HL-60/S4 treated with retinoic acid at 250 ng/mL for 4 days and 3 days (cell line): ENCODE measurements around the gene CCNE1.
"Not testable (repeated sequence)": the region's sequence is repeated elsewhere in the genome, so short reads cannot be mapped to it uniquely, and the experiment has no call there.

Experiments
- in situ Hi-C: fragments of 300-500 bp; cut with MboI; formaldehyde crosslinking; loops from 2 replicates; pipeline ENCODE4 v1.7.0; 2022; ENCODE audit warnings: low sequenced_read_pairs

Gene CCNE1

DNA sequence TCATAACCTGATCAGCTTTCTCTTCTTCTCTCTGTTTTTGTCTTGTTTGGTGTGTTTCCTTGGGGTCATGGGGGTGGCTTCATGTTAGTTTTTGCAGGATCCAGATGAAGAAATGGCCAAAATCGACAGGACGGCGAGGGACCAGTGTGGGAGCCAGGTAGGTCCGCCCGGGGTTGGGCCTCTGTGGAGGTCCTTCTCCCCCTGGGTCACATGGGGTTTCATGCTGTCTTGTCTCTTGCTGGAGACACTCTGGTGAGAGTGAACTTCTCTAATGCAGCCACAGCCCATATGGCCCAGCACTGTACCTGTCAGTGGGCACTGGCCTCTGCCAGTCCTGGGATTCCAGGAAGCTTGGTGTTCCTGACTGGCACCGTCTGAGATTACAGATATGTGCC is 1.1 kb downstream of the CCNE1 start:
- in situ Hi-C loops = no loop called here

DNA sequence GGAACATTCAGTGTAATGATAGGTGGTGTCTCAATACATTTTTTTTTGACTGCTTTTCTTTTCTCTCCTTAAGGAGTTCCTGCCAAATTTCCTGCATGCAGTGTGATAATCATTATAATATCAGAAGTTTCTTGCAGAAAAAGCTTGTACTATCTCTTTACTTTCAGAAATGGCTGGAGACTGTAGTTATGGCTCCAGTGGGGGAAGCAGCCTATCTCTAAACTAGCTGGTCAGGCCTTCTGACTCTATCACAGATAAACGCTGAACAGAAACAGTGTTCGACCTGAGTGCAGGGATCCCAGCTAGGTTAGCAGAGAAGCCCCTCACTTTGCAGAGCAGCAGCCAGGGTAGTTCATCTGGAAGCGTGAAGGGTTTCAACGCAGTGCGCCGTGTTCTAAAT is 1.9 kb downstream of the CCNE1 start:
- in situ Hi-C loops = no loop called here

DNA sequence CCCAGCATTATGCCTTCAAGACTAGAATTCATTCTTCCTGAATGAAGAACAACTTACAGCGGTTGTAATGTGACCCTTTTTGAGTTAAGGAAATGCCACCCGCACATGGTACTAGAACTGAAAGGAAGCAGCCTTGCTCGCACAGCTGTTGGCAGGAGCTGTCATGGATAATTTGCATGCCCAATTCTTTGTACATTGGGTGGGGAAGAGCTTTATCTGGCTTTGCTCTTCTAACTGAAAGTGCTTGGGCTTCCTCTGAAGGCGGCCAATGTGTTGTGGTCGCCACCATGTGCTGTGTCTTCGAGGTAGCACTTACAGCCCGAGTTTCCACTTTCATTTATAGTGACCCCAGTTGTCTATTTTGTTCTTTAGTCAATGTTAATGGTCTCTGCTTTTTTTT is 3.4 kb downstream of the CCNE1 start:
- in situ Hi-C loops = no loop called here

DNA sequence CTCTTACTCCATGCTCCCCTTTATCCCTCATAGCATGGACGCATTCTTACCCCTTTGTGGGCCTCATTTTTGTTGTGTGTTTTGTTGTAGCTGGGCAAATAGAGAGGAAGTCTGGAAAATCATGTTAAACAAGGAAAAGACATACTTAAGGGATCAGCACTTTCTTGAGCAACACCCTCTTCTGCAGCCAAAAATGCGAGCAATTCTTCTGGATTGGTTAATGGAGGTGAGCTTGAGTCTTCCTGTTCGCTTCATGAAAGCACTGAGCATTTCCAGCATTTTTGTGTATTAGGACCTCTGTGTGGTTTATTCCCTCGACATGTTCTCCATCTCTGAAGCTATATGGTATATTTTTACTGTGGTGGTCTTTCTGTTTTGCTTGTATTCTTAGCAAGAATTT is 5.5 kb downstream of the CCNE1 start:
- in situ Hi-C loops = no loop called here

DNA sequence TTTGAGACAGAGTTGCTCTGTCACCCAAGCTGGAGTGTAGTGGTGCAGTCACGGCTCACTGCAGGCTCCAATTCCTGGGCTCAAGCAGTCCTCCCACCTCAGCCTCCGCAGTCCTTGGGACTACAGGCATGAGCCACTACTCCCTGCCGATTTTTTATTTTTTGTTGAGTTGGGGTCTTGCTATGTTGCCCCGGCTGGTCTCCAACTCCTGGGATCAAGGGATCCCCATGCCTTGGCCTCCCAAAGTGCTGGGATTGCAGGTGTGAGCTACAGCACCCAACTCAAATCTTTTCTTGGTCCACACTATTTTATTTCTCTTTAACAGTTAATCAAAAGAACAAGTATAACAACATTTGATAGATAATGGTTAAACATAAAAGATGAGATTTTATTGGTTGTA is 7.5 kb downstream of the CCNE1 start:
- in situ Hi-C loops = no loop called here

DNA sequence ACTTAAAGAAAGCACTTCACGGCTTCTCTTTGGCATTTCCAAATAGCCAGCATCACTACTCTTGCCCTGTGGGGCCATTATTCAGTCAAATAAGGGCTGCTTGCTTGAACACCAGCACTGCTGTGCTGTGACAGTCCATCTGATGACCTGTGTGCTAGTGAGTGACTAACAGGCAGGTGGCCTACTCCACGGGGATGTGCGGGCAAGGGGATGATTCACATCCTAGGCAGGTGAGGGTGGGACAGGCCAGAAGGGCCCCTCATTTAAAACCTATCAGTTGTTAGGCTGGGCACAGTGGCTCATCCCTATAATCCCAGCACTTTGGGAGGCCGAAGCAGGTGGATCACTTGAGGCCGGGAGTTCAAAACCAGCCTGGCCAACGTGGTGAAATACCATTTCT is 8.2 kb downstream of the CCNE1 start:
- in situ Hi-C loops = no loop called here

DNA sequence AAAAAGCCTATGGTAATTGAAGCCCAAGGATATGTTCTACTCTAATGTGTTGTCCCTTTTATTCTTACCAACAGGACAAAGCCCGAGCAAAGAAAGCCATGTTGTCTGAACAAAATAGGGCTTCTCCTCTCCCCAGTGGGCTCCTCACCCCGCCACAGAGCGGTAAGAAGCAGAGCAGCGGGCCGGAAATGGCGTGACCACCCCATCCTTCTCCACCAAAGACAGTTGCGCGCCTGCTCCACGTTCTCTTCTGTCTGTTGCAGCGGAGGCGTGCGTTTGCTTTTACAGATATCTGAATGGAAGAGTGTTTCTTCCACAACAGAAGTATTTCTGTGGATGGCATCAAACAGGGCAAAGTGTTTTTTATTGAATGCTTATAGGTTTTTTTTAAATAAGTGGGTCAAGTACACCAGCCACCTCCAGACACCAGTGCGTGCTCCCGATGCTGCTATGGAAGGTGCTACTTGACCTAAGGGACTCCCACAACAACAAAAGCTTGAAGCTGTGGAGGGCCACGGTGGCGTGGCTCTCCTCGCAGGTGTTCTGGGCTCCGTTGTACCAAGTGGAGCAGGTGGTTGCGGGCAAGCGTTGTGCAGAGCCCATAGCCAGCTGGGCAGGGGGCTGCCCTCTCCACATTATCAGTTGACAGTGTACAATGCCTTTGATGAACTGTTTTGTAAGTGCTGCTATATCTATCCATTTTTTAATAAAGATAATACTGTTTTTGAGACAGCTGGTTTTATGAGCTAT is 12.0 kb downstream of the CCNE1 start:
- in situ Hi-C loops = no loop called here

DNA sequence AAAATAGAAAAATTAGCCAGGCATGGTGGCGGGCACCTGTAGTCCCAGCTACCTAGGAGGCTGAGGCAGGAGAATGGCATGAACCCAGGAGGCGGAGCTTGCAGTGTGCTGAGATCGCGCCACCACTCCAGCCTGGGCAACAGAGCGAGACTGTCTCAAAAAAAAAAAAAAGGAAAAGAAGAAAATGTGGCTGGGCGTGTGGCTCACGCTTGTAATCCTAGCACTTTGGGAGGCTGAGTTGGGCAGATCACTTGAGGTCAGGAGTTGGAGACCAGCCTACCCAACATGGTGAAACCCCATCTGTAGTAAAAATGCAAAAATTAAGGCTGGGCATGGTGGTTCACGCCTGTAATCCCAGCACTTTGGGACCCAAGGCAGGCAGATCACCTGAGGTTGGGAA is 13.5 kb downstream of the CCNE1 start:
- in situ Hi-C loops = not testable (repeated sequence)

DNA sequence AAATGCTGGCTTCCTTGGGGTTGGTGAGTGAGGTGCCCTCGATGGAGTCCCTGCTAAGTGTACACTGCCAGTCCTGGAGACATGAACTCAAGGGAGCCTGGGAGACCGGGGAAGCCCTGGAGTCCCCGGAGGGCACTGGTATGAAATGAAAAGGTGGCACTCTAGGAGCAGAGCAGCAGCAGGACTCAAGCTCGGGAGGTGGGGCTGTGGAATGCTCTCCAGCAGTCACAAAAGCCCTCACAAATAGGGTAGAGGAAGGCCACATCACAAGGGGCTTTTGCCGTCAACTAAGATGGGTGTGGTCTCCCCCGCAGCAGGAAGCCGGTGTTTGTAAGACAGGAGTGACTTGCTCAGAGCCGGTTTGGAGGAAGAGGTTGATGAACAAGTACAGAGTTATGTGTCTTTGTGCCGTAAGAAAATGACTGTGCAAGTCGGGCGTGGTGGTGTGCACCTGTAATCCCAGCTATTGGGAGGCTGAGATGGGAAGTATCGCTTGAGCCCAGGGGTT is 19.3 kb downstream of the CCNE1 start:
- in situ Hi-C loops = no loop called here

DNA sequence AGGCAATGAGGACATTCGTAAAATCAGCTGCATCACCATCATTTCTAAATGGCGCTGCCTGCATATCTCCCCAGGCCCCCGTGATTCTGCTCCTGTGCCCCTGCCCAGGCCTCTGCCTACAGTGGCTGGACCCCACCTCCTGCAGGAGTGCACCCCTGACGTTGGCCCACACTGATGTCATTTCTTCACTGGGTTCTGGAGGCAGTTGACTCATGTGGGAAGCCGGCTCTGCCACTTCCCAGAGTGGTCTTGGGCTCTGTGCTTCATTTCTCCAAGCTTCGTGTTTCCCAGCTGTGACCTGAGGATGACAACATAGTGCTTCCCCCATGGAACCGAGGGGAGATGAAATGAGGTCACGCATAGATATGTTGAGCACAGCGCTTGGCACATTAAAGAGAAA is 19.9 kb downstream of the CCNE1 start:
- in situ Hi-C loops = no loop called here

DNA sequence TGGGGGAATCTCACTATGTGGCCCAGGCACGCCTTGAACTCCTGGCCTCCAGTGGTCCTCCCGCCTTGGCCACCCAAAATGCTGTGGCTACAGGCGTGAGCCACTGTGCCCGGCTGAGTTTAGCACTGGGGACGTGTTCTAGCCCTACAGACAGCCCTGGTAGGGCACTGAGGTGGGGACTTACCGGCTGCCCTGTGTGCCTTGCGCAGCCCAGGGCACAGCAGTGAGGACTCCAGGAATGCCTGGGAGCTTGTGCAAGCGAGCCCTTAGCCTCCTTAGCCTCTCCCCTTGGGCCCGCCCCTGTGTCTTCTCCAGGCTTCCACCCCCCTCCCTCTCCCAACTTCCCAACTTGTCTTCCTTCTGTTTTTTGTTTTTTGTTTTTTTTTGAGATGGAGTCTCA is 21.0 kb downstream of the CCNE1 start:
- in situ Hi-C loops = no loop called here

DNA sequence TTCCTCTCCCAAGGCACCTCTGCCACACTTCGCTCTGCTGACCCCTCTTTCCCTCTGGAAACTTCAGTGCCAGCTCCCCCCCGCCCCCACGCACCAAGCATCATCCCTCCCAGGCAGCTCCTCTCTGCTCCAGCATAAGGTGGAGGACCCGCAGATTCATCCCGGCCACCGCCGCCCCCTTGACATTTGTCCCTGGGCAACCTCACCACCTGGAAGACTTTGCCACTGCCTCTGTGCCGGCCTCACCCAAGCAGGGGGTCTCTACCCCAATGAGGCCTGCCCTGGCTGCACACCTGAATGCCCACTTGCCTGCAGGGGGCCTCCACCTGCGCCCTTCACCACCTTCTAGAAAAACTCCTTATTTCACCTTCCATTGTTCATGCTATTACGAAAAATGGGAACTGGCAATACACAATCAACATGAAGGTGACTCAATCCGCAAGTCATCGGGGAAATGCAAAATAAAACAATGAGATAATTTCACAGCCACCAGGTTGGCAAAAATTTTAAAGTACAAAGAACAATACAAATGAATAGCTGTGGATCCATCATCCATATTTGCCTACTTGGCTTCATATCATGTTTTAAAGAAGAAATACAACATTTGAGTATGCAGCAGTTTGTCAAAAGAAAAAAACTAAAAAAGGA is 21.9 kb downstream of the CCNE1 start:
- in situ Hi-C loops = no loop called here

DNA sequence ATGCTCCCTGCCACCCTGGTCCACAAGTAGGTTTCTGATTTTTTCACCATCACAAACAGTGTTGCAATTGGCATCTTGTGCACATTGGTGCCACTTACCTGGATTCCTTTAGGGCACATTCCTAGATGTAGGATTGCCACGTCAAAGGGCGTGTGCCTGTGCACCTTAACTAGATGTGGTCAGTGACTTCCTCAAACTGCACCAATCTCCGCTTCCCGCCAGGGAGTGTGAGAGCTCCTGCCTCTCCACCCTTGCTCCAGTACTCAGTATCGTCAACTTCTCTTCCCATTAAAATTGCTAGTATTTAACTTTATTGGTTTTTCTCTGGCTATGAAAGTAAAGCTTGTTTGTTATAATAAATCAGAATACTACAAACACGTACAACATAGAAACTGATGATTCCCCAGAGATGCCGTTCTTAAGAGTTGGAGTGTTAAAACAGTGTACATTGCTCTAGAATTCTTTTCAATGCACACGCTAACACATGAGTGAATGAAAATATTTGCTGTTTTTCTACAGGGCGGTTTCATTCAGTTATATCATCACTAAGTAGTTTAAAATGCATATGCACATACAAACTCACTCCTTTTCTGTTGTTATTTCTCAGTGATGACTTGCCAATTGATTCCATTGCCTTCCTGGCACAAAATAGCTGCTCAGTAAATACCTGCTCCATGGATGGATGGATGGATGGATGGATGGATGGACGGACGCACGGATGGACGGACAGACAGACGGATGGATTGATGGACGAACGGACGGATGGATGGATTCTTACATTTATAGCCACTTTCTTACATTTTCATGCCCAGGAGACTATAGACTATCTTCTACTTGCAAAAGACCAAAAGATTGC is 23.4 kb downstream of the CCNE1 start:
- in situ Hi-C loops = no loop called here

DNA sequence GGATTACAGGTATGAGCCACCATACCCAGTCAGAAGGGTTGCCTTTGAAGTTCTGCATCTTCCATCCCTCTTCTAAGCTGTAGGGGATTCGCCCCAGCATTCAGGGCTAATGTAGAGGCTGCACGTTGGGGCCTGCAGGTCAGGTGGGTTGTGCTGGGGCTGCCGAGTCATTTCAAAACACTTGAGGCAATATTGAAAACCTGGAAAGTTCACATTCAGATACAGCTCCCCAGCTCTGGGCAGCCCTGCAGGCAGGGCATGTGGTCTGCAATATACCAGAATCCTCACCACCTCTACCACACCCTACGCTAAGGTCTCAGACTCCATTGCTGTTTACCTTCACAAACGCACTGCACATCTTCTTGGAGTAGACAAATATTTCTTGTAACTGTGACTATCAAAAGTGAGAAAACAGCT is 24.6 kb downstream of the CCNE1 start:
- in situ Hi-C loops = no loop called here

DNA sequence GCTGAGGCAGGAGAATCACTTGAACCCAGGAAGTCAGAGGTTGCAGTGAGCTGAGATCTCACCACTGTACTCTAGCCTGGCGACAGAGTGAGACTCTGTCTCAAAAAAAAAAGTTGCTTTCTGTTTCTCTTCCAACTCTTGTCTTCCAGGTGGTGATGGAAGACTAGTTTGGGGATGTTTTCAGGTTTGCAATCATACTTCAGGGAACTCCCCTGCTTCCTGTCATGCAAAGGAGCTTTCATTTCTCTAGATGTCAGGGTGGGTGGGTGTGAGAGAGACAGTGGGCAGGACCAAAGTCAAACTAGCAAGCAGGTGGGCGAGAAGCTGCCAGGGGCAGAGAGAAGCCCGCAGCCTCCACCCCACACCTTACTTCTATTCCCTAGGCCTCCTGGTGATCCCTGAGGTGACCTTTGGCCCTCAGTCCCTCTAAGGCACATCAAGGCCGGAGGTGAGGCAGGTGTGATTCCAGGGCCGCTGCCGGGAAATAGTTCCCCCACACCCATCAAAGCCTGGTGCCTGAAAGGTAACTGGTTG is 25.7 kb downstream of the CCNE1 start:
- in situ Hi-C loops = no loop called here

DNA sequence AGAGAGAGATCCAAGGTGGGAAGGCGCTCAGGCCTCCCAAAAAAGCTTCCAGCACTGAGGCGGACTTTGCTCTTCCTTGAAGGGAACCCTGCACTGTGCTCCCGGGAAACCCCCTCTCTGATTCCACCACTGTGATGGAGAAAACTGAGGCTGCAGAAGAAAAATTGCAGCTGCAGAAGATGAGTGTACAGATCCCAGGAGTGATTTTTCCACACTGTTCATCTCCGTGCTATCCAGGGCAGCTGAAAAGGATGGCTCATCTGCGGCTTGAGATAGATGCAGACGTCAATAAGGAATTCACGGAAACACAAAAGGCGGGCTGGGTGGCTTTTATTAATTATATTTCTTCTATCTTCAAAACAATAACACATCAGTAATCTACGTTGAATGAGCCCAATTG is 26.2 kb downstream of the CCNE1 start:
- in situ Hi-C loops = no loop called here

DNA sequence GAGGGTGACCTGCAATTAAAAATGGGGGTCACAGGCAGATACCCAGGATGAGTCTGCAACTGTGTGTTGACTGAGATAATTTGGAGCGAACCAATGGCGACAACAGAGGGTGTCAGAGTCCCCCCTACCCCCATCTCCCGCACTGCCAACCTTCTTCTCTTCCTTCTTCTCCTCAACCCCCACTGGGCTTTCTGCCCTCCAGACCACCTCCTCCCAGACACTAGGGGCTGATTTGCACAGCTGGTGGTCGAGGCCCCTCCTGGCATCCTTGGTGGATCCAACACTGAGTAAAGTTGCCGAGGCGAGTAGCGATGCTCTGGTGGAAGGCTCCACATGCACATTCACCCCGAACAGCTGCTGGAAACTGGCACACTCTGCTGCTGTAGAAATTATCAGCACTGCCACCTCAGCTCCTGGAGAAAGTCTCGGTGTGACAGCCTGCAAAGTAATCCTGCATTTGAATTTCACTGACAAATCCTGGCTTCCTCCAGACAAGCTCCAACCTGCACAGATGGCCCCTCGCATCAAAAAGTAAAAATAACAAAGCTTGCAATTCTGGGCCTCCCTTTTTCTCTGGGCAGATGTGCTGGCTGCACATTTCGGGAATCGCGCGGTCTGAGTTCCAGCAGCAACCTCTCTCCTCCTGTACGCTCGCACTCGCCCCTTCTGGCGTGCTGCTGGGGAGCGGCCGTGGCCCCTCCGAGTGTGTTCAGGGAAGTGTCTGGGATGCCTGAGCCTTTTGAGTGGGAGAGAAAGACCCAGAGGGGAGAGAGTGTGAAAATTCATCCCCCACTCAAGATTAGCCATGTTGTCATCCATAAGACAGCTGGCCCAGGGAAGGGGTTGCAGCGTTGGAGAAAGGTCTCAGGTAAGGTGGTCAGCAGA is 28.5 kb downstream of the CCNE1 start:
- in situ Hi-C loops = no loop called here

DNA sequence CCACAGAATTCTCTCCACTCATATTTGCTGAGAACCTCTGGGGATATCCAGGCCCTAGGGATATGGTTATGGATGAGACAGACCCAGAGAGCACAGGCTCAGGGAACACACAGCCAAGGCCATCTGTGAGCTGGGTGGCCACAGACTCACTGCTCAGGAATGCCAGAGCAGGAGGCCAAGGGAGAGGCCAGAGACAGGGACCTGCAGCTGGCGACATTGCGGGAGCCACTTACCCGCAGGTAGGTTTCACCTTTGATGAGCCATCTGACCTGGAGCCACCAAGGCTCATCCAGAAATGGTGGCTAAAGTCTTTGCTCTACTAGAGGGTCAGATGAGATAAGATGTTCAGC is 29.4 kb downstream of the CCNE1 start:
- in situ Hi-C loops = no loop called here

DNA sequence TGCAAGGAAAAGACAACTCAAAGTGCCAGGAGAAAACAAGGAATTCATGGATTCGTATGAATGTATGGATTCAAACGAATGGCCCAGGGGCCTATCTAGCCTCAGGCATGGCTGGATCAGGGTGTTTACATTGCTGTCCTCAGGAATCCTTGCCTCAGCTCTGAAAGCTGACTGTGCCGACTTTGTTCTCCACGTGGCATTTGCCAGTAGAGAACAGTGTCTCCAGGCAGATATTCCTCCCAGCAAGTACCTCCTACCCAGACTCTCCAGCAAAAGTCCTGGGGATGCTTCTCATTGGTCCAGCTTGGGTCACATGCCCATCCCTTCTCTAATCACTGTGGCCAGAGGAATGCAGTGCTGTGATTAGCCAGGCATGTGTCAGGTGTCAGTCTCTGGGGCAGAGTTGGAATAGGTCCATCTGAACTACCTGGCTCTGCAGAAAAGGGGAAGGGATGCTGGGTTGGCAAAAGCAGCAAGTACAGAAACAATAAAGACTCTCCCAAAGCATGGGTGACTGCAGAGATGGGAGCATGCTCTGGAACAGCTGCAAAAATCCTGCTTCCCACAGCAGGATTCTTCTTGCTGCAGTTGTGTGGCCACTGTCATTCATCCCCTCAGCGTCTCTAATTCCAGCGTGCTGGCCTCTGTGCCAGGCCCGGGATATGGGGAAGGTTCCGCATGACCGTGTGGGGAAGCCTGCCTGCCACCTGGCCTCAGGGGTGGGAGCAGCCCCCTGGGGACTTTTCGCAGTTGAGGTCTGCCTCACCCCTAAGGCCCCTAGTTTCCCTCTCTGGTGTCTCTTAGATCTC is 30.0 kb downstream of the CCNE1 start:
- in situ Hi-C loops = no loop called here
